ENCODE data around the gene CASKIN2. TPM values are rescaled to one million over a fixed set of nuclear protein-coding genes. Genes with fewer than 3 reads are reported as not detected.
"Not testable (repeated sequence)": the region's sequence is repeated elsewhere in the genome, so short reads cannot be mapped to it uniquely, and the experiment has no call there.

The CASKIN2 gene
- total and polyA plus RNA-seq, 4 donors = 2.3 to 12.1 (median 8.6) TPM

DNA sequence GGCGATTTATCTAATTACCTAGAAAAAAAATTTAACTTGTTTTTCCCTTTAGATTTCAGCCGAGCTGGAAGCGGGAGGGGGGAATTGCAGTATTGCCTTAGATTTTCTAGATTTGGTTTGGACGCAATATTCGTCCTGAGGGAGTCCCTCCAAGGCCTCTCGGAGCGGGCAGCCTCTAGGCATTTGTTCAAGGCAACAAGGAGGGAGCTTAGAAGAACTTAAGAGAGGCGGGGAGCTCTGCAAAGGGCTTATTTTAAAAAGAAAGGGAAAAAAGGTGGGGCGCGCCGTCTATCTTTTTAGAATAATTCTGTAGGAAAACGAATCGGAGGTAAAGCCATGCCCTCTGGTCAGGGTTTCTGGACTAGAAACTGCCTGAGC, 59.3 kb downstream of the CASKIN2 start:
- Histone ChIP-seq H3K27me3 (ENCODE audit: control insufficient read depth in 4 of 4, insufficient read depth in 4 of 4, low read length in 3 of 4) (no peaks in the 10 kb centered on the region), H3K4me1 (ENCODE audit: control insufficient read depth in 4 of 4, insufficient read depth in 4 of 4, low read length in 3 of 4) (peaks cover 2 to 20% (median 17%) of the 10 kb centered on the region in 4 donors), H3K36me3 (ENCODE audit: control insufficient read depth in 4 of 4, insufficient read depth in 3 of 4, low read depth in 1 of 4, low read length in 3 of 4) (no peaks in the 10 kb centered on the region), H3K4me3 (ENCODE audit: low read depth in 1 of 3, low read length in 3 of 3) (peak overlapping the region in 2 of 3 donors; percentile 31 to 83), H3K9me3 (ENCODE audit: control insufficient read depth in 4 of 4, low read length in 3 of 4) (no peaks in the 10 kb centered on the region), H3K27ac (ENCODE audit: low read depth in 1 of 2, low read length in 2 of 2) (peak overlapping the region; percentile 81 to 91), H3K9ac (ENCODE audit: low read depth in 1 of 2, low read length in 2 of 2) (peak overlapping the region; percentile 52 to 86)
- DNase-seq (ENCODE audit: low spot score) = no peak
- 7% methylated on average over 13 of the region's 13 CpGs for WGBS
- TF ChIP-seq NR2F2 (IDR thresholded peaks at IDR 0.05) (peak; percentile 12), TAF1 (conservative IDR thresholded peaks at IDR 0.05) (peak; percentile 55), GABPA (IDR thresholded peaks at IDR 0.05 in 1 of 2, conservative IDR thresholded peaks at IDR 0.05 in 1 of 2) (no peak), RAD21 (IDR thresholded peaks at IDR 0.05) (no peak)
- TF ChIP-seq, protein P1, sequence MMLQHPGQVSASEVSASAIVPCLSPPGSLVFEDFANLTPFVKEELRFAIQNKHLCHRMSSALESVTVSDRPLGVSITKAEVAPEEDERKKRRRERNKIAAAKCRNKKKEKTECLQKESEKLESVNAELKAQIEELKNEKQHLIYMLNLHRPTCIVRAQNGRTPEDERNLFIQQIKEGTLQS (IDR thresholded peaks at IDR 0.05) = no peak

DNA sequence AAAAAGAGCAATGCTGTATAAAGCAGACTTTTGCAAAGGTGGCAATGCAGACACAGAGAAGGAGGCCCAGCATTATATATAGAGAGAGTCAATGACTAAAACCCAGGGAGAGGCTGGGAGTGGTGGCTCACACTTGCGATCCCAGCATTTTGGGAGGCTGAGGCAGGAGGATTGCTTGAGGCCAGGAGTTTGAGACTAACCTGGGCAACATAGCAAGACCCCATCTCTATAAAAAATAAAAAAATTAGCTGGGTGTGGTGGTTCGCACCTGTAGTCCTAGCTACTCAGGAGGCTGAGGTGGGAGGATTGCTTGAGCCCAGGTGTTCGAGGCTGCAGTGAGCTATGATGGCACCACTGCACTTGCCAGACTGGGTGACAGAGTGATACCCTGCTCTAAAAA, 60.7 kb downstream of the CASKIN2 start:
- H3K27me3 ChIP-seq (ENCODE audit: control insufficient read depth in 4 of 4, insufficient read depth in 4 of 4, low read length in 3 of 4); H3K9ac ChIP-seq (ENCODE audit: low read depth in 1 of 2, low read length in 2 of 2); DNase-seq (ENCODE audit: low spot score); H3K9me3 ChIP-seq (ENCODE audit: control insufficient read depth in 4 of 4, low read length in 3 of 4); H3K27ac ChIP-seq (ENCODE audit: low read depth in 1 of 2, low read length in 2 of 2); H3K36me3 ChIP-seq (ENCODE audit: control insufficient read depth in 4 of 4, insufficient read depth in 3 of 4, low read depth in 1 of 4, low read length in 3 of 4); H3K4me3 ChIP-seq (ENCODE audit: low read depth in 1 of 3, low read length in 3 of 3): not testable (repeated sequence)
- H3K4me1 ChIP-seq (ENCODE audit: control insufficient read depth in 4 of 4, insufficient read depth in 4 of 4, low read length in 3 of 4) = peaks cover 2 to 20% (median 16%) of the 10 kb centered on the region in 4 donors
- WGBS = 99% methylated on average over 3 of the region's 3 CpGs

DNA sequence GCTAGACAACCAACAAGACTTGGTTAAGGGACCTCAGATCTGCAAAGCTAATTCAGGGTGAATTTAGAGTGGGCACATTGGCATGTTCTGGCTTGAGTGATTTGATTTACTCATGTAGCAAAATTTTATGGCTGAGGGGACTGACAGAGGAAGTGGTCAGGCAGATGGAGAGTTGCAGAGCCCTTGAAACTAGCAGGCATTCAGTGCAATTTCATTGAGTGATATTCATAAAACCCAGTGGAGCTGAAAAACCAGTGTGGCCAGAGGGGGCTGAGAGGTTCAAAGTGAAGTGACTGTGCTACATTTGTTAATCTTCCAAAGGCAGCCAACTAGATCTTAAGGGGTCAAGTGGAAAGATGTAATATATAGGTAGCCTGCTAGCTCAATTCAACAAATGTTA, 61.1 kb downstream of the CASKIN2 start:
- no peak for DNase-seq (ENCODE audit: low spot score)
- no peaks in the 10 kb centered on the region for H3K9me3 ChIP-seq (ENCODE audit: control insufficient read depth in 4 of 4, low read length in 3 of 4)
- TF ChIP-seq, protein P2, sequence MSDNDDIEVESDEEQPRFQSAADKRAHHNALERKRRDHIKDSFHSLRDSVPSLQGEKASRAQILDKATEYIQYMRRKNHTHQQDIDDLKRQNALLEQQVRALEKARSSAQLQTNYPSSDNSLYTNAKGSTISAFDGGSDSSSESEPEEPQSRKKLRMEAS (IDR thresholded peaks at IDR 0.05) = no peak
- TF ChIP-seq RAD21 (IDR thresholded peaks at IDR 0.05) = no peak
- no peak for TF ChIP-seq FOXA1 (IDR thresholded peaks at IDR 0.05)
- no peak for TF ChIP-seq JUND (IDR thresholded peaks at IDR 0.05)
- TF ChIP-seq HNF4G (IDR thresholded peaks at IDR 0.05) = no peak
- no peaks in the 10 kb centered on the region for H3K36me3 ChIP-seq (ENCODE audit: control insufficient read depth in 4 of 4, insufficient read depth in 3 of 4, low read depth in 1 of 4, low read length in 3 of 4)
- H3K4me1 ChIP-seq (ENCODE audit: control insufficient read depth in 4 of 4, insufficient read depth in 4 of 4, low read length in 3 of 4) = peaks cover 2 to 19% (median 13%) of the 10 kb centered on the region in 4 donors
- no peak overlapping the region for H3K27ac ChIP-seq (ENCODE audit: low read depth in 1 of 2, low read length in 2 of 2)
- H3K4me3 ChIP-seq (ENCODE audit: low read depth in 1 of 3, low read length in 3 of 3) = no peak overlapping the region
- H3K27me3 ChIP-seq (ENCODE audit: control insufficient read depth in 4 of 4, insufficient read depth in 4 of 4, low read length in 3 of 4) = no peaks in the 10 kb centered on the region
- H3K9ac ChIP-seq (ENCODE audit: low read depth in 1 of 2, low read length in 2 of 2) = no peak overlapping the region

DNA sequence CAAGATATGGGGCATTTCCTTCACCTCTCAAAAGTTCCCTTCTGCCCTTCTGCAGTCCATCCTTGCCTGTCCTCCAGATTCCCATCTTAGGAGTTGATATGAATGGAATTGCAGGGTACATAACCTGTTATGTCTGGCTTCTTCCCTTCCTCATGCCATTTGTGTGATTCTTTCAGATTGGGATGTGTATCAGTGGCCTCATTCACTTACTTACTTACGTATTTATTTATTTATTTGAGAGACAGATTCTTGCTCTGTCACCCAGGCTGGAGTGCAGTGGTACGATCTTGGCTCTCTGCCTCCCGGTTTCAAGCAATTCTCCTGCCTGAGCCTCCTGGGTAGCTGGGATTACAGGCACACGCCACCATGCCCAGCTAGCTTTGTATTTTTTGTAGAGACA, 65.1 kb downstream of the CASKIN2 start:
- WGBS = 93% methylated on average over 4 of the region's 4 CpGs
- H3K27ac ChIP-seq (ENCODE audit: low read depth in 1 of 2, low read length in 2 of 2) = no peak overlapping the region
- DNase-seq (ENCODE audit: low spot score) = no peak
- no peak for TF ChIP-seq NR2F2 (IDR thresholded peaks at IDR 0.05)
- TF ChIP-seq, protein P3, sequence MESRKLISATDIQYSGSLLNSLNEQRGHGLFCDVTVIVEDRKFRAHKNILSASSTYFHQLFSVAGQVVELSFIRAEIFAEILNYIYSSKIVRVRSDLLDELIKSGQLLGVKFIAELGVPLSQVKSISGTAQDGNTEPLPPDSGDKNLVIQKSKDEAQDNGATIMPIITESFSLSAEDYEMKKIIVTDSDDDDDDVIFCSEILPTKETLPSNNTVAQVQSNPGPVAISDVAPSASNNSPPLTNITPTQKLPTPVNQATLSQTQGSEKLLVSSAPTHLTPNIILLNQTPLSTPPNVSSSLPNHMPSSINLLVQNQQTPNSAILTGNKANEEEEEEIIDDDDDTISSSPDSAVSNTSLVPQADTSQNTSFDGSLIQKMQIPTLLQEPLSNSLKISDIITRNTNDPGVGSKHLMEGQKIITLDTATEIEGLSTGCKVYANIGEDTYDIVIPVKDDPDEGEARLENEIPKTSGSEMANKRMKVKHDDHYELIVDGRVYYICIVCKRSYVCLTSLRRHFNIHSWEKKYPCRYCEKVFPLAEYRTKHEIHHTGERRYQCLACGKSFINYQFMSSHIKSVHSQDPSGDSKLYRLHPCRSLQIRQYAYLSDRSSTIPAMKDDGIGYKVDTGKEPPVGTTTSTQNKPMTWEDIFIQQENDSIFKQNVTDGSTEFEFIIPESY (IDR thresholded peaks at IDR 0.05) = no peak
- TF ChIP-seq, protein P2 (IDR thresholded peaks at IDR 0.05) = no peak
- no peak for TF ChIP-seq GABPA (IDR thresholded peaks at IDR 0.05 in 1 of 2, conservative IDR thresholded peaks at IDR 0.05 in 1 of 2)
- TF ChIP-seq JUND (IDR thresholded peaks at IDR 0.05) = no peak
- TF ChIP-seq, protein P4, sequence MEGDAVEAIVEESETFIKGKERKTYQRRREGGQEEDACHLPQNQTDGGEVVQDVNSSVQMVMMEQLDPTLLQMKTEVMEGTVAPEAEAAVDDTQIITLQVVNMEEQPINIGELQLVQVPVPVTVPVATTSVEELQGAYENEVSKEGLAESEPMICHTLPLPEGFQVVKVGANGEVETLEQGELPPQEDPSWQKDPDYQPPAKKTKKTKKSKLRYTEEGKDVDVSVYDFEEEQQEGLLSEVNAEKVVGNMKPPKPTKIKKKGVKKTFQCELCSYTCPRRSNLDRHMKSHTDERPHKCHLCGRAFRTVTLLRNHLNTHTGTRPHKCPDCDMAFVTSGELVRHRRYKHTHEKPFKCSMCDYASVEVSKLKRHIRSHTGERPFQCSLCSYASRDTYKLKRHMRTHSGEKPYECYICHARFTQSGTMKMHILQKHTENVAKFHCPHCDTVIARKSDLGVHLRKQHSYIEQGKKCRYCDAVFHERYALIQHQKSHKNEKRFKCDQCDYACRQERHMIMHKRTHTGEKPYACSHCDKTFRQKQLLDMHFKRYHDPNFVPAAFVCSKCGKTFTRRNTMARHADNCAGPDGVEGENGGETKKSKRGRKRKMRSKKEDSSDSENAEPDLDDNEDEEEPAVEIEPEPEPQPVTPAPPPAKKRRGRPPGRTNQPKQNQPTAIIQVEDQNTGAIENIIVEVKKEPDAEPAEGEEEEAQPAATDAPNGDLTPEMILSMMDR (IDR thresholded peaks at IDR 0.05; ENCODE audit: low read depth, low read length, missing input control) = no peak
- TF ChIP-seq RXRA (IDR thresholded peaks at IDR 0.05) = no peak
- TF ChIP-seq, protein P5, sequence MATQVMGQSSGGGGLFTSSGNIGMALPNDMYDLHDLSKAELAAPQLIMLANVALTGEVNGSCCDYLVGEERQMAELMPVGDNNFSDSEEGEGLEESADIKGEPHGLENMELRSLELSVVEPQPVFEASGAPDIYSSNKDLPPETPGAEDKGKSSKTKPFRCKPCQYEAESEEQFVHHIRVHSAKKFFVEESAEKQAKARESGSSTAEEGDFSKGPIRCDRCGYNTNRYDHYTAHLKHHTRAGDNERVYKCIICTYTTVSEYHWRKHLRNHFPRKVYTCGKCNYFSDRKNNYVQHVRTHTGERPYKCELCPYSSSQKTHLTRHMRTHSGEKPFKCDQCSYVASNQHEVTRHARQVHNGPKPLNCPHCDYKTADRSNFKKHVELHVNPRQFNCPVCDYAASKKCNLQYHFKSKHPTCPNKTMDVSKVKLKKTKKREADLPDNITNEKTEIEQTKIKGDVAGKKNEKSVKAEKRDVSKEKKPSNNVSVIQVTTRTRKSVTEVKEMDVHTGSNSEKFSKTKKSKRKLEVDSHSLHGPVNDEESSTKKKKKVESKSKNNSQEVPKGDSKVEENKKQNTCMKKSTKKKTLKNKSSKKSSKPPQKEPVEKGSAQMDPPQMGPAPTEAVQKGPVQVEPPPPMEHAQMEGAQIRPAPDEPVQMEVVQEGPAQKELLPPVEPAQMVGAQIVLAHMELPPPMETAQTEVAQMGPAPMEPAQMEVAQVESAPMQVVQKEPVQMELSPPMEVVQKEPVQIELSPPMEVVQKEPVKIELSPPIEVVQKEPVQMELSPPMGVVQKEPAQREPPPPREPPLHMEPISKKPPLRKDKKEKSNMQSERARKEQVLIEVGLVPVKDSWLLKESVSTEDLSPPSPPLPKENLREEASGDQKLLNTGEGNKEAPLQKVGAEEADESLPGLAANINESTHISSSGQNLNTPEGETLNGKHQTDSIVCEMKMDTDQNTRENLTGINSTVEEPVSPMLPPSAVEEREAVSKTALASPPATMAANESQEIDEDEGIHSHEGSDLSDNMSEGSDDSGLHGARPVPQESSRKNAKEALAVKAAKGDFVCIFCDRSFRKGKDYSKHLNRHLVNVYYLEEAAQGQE (IDR thresholded peaks at IDR 0.05) = no peak
- no peaks in the 10 kb centered on the region for H3K36me3 ChIP-seq (ENCODE audit: control insufficient read depth in 4 of 4, insufficient read depth in 3 of 4, low read depth in 1 of 4, low read length in 3 of 4)
- no peaks in the 10 kb centered on the region for H3K9me3 ChIP-seq (ENCODE audit: control insufficient read depth in 4 of 4, low read length in 3 of 4)
- no peak overlapping the region for H3K9ac ChIP-seq (ENCODE audit: low read depth in 1 of 2, low read length in 2 of 2)
- H3K4me1 ChIP-seq (ENCODE audit: control insufficient read depth in 4 of 4, insufficient read depth in 4 of 4, low read length in 3 of 4) = no peaks in the 10 kb centered on the region
- no peaks in the 10 kb centered on the region for H3K27me3 ChIP-seq (ENCODE audit: control insufficient read depth in 4 of 4, insufficient read depth in 4 of 4, low read length in 3 of 4)
- H3K4me3 ChIP-seq (ENCODE audit: low read depth in 1 of 3, low read length in 3 of 3) = no peak overlapping the region

Measured in liver (tissue), 9 donors.